Gastroesophageal sphincter (tissue), 3 donors: ENCODE results near the gene KRT31.

ENCODE experiments used
- POLR2A ChIP-seq, 2 donors: fragments of 450-650 bp; IDR thresholded peaks; one replicate each; pipeline ENCODE4 v1.6.1; 2017; ENCODE audit warnings: antibody characterized with exemption in 2 of 2, mild to moderate bottlenecking in 2 of 2, moderate library complexity in 1 of 2
- TF ChIP-seq, protein P1 (sequence below), 4 experiments: fragments of 200-600 bp in 2 of 4; fragments of 450-650 bp in 2 of 4; sonication (generic) in 1 of 4; IDR thresholded peaks; one replicate each; pipeline ENCODE4 v1.5.1; 2017 to 2019; ENCODE audit warnings: antibody characterized with exemption in 4 of 4, mild to moderate bottlenecking in 2 of 4, moderate library complexity in 2 of 4

DNA sequence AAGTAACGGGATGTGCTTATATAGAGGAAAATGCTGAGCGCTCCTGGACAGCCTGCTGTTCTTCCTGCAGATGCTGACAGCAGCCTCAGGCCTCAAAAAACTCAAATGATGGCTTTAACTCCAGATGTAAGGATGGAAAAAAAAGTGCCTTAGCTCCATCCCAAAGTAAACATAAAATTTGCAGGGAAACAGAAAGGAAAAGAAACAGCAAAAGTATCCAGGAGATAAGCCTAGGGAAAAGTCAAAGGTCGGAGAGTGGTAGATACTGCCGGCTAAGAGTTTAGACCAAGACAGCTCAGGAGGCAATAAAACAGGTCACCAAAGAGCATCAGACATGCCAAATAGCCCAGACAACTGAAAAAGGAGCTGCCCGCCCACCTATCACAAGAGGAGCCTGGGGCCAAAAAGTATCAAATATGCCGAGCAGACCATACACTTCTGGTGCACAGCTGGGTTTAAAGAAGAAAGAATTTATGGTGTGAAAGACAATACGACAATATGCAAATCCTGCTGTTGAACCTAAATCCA, 6.9 kb downstream of the KRT31 start:
- TF ChIP-seq, protein P1, sequence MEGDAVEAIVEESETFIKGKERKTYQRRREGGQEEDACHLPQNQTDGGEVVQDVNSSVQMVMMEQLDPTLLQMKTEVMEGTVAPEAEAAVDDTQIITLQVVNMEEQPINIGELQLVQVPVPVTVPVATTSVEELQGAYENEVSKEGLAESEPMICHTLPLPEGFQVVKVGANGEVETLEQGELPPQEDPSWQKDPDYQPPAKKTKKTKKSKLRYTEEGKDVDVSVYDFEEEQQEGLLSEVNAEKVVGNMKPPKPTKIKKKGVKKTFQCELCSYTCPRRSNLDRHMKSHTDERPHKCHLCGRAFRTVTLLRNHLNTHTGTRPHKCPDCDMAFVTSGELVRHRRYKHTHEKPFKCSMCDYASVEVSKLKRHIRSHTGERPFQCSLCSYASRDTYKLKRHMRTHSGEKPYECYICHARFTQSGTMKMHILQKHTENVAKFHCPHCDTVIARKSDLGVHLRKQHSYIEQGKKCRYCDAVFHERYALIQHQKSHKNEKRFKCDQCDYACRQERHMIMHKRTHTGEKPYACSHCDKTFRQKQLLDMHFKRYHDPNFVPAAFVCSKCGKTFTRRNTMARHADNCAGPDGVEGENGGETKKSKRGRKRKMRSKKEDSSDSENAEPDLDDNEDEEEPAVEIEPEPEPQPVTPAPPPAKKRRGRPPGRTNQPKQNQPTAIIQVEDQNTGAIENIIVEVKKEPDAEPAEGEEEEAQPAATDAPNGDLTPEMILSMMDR (IDR thresholded peaks at IDR 0.05): no peak
- no peak for TF ChIP-seq POLR2A (IDR thresholded peaks at IDR 0.05)
